Memory B cell (primary cell): ENCODE data around the gene TSPOAP1.

Source experiments
- ATAC-seq: fragments of 150-1000 bp; cut with Tn5 transposase; 2 replicates; pipeline ENCODE4 v1.10.0; 2021; ENCODE audit warnings: low read depth, mild to moderate bottlenecking, moderate library complexity
- DNase-seq, 2 donors: peaks; one replicate each; pipeline ENCODE4 v3.0.0; 2022; ENCODE audit warnings: low spot score in 2 of 2
- H3K27ac Mint-ChIP-seq: one replicate; pipeline ENCODE4 v1.8.0; 2022; ENCODE audit warnings: mild to moderate bottlenecking, moderate library complexity, mixed read lengths
- H3K27me3 Mint-ChIP-seq: one replicate; pipeline ENCODE4 v1.8.0; 2022; ENCODE audit warnings: mixed read lengths
- H3K36me3 Mint-ChIP-seq: one replicate; pipeline ENCODE4 v1.8.0; 2022; ENCODE audit warnings: mild to moderate bottlenecking, mixed read lengths
- H3K4me1 Mint-ChIP-seq: one replicate; pipeline ENCODE4 v1.8.0; 2022; ENCODE audit warnings: mixed read lengths
- H3K4me3 Mint-ChIP-seq: one replicate; pipeline ENCODE4 v1.8.0; 2022; ENCODE audit warnings: mild to moderate bottlenecking, moderate library complexity, mixed read lengths
- H3K9me3 Mint-ChIP-seq: one replicate; pipeline ENCODE4 v1.8.0; 2022; ENCODE audit warnings: mixed read lengths

Gene TSPOAP1

GRCh38 chr17:58316260-58316960, 12.2 kb downstream of the TSPOAP1 start:
- Mint-ChIP-seq H3K4me3 (no peak overlapping the region), H3K27ac (no peak overlapping the region), H3K4me1 (peaks cover 10% of the 10 kb centered on the region), H3K36me3 (no peaks in the 10 kb centered on the region), H3K9me3 (no peaks in the 10 kb centered on the region), H3K27me3 (no peaks in the 10 kb centered on the region)
- no peak for DNase-seq
- ATAC-seq, result no peak

GRCh38 chr17:58315750-58316149, 12.8 kb downstream of the TSPOAP1 start:
- ATAC-seq (no peak), DNase-seq (no peak)
- Mint-ChIP-seq H3K4me3 (no peak overlapping the region), H3K27me3 (no peaks in the 10 kb centered on the region), H3K36me3 (no peaks in the 10 kb centered on the region), H3K27ac (no peak overlapping the region), H3K9me3 (no peaks in the 10 kb centered on the region), H3K4me1 (peaks cover 10% of the 10 kb centered on the region)

- H3K4me1 Mint-ChIP-seq, result peaks cover 10% of the 10 kb centered on the region
Observed at GRCh38 chr17:58315281-58315711, 13.3 kb downstream of the TSPOAP1 start.

GRCh38 chr17:58314706-58315015, 13.9 kb downstream of the TSPOAP1 start:
- H3K9me3 Mint-ChIP-seq, result no peaks in the 10 kb centered on the region
- ATAC-seq (no peak), DNase-seq (no peak)
- peaks cover 12% of the 10 kb centered on the region for H3K4me1 Mint-ChIP-seq
- H3K4me3 Mint-ChIP-seq, result no peak overlapping the region
- H3K36me3 Mint-ChIP-seq, result no peaks in the 10 kb centered on the region
- H3K27me3 Mint-ChIP-seq, result no peaks in the 10 kb centered on the region
- H3K27ac Mint-ChIP-seq, result no peak overlapping the region

More at GRCh38 chr17:58315281-58315711, 13.3 kb downstream of the TSPOAP1 start:
- ATAC-seq (no peak), DNase-seq (no peak)
- Mint-ChIP-seq H3K9me3 (no peaks in the 10 kb centered on the region), H3K4me3 (no peak overlapping the region), H3K36me3 (no peaks in the 10 kb centered on the region), H3K27me3 (no peaks in the 10 kb centered on the region), H3K27ac (no peak overlapping the region)

GRCh38 chr17:58313815-58314705, 14.5 kb downstream of the TSPOAP1 start:
- Mint-ChIP-seq H3K9me3 (no peaks in the 10 kb centered on the region), H3K27ac (no peak overlapping the region), H3K4me3 (no peak overlapping the region), H3K4me1 (peaks cover 12% of the 10 kb centered on the region), H3K27me3 (no peaks in the 10 kb centered on the region), H3K36me3 (no peaks in the 10 kb centered on the region)
- no peak for DNase-seq
- ATAC-seq, result no peak

- H3K4me3 Mint-ChIP-seq, result no peak overlapping the region
- DNase-seq (no peak), ATAC-seq (no peak)
- H3K27ac Mint-ChIP-seq, result no peak overlapping the region
- H3K27me3 Mint-ChIP-seq, result no peaks in the 10 kb centered on the region
- peaks cover 9% of the 10 kb centered on the region for H3K4me1 Mint-ChIP-seq
- no peaks in the 10 kb centered on the region for H3K9me3 Mint-ChIP-seq
- H3K36me3 Mint-ChIP-seq, result peaks cover 2% of the 10 kb centered on the region
Observed at GRCh38 chr17:58312829-58313228, 15.8 kb downstream of the TSPOAP1 start.

GRCh38 chr17:58312021-58312630, 16.5 kb downstream of the TSPOAP1 start:
- no peak for DNase-seq
- Mint-ChIP-seq H3K9me3 (no peaks in the 10 kb centered on the region), H3K27ac (no peak overlapping the region), H3K36me3 (peaks cover 2% of the 10 kb centered on the region), H3K4me1 (peaks cover 3% of the 10 kb centered on the region), H3K4me3 (no peak overlapping the region), H3K27me3 (no peaks in the 10 kb centered on the region)
- no peak for ATAC-seq

- no peak overlapping the region for H3K27ac Mint-ChIP-seq
- peaks cover 3% of the 10 kb centered on the region for H3K4me1 Mint-ChIP-seq
- no peak overlapping the region for H3K4me3 Mint-ChIP-seq
- H3K36me3 Mint-ChIP-seq, result peaks cover 2% of the 10 kb centered on the region
- no peak for DNase-seq
- no peaks in the 10 kb centered on the region for H3K27me3 Mint-ChIP-seq
- no peak for ATAC-seq
- no peaks in the 10 kb centered on the region for H3K9me3 Mint-ChIP-seq
Observed at GRCh38 chr17:58311429-58311894, 17.1 kb downstream of the TSPOAP1 start.

- Mint-ChIP-seq H3K4me3 (no peak overlapping the region), H3K9me3 (no peaks in the 10 kb centered on the region), H3K36me3 (peaks cover 2% of the 10 kb centered on the region), H3K4me1 (peaks cover 3% of the 10 kb centered on the region), H3K27me3 (no peaks in the 10 kb centered on the region), H3K27ac (no peak overlapping the region)
- ATAC-seq, result no peak
- DNase-seq, result no peak
Observed at GRCh38 chr17:58310511-58311428, 17.8 kb downstream of the TSPOAP1 start.

- Mint-ChIP-seq H3K9me3 (no peaks in the 10 kb centered on the region), H3K27me3 (no peaks in the 10 kb centered on the region), H3K36me3 (peaks cover 2% of the 10 kb centered on the region), H3K4me1 (peaks cover 3% of the 10 kb centered on the region), H3K27ac (no peak overlapping the region), H3K4me3 (no peak overlapping the region)
- DNase-seq, result no peak
- ATAC-seq, result no peak
Observed at GRCh38 chr17:58309918-58310259, 18.7 kb downstream of the TSPOAP1 start.

GRCh38 chr17:58308985-58309917, 19.3 kb downstream of the TSPOAP1 start:
- Mint-ChIP-seq H3K27me3 (no peaks in the 10 kb centered on the region), H3K4me3 (no peak overlapping the region)

GRCh38 chr17:58308173-58308984, 20.2 kb downstream of the TSPOAP1 start:
- Mint-ChIP-seq H3K27me3 (no peaks in the 10 kb centered on the region), H3K36me3 (peaks cover 2% of the 10 kb centered on the region), H3K27ac (no peak overlapping the region), H3K4me1 (peaks cover 7% of the 10 kb centered on the region), H3K9me3 (no peaks in the 10 kb centered on the region), H3K4me3 (no peak overlapping the region)
- ATAC-seq (peak; percentile 13), DNase-seq (no peak)

More at GRCh38 chr17:58308985-58309917, 19.3 kb downstream of the TSPOAP1 start:
- no peak overlapping the region for H3K27ac Mint-ChIP-seq
- H3K36me3 Mint-ChIP-seq, result peaks cover 2% of the 10 kb centered on the region
- H3K4me1 Mint-ChIP-seq, result peaks cover 3% of the 10 kb centered on the region
- no peaks in the 10 kb centered on the region for H3K9me3 Mint-ChIP-seq
- DNase-seq (no peak), ATAC-seq (no peak)
